GM06990 (cell line): ENCODE data around the gene TMA7B.
"Not testable (repeated sequence)": the region's sequence is repeated elsewhere in the genome, so short reads cannot be mapped to it uniquely, and the experiment has no call there.

Source experiments
- DNase-seq: peaks from one replicate; pipeline ENCODE4 v3.0.0-alpha.2; 2011; ENCODE audit not compliant: insufficient read length; ENCODE audit errors: extremely low read depth
- H3K27me3 ChIP-seq: replicated peaks from 2 replicates; pipeline ENCODE4 v1.6.0; 2011; ENCODE audit warnings: low read length; ENCODE audit not compliant: control insufficient read depth, insufficient read depth
- H3K36me3 ChIP-seq: 2 replicates; pipeline ENCODE4 v1.5.1; 2011; ENCODE audit warnings: low read length; ENCODE audit not compliant: control insufficient read depth, insufficient read depth
- H3K4me3 ChIP-seq: replicated peaks from 2 replicates; pipeline ENCODE4 v1.5.1; 2011; ENCODE audit warnings: low read depth, mild to moderate bottlenecking, control low read depth, low read length
- TF ChIP-seq, protein P1 (sequence below): IDR thresholded peaks from 2 replicates; pipeline ENCODE4 v1.5.1; 2011; ENCODE audit warnings: low read length, control low read depth, mild to moderate bottlenecking, inconsistent platforms; ENCODE audit not compliant: insufficient read depth, poor library complexity, severe bottlenecking

TMA7B gene

GRCh38 chr22:39991159-39991860 lies 31.1 kb downstream of the TMA7B start:
- H3K27me3 ChIP-seq = no peaks in the 10 kb centered on the region; the same call in 1 of the 2 replicates
- DNase-seq = no peak
- TF ChIP-seq, protein P1, sequence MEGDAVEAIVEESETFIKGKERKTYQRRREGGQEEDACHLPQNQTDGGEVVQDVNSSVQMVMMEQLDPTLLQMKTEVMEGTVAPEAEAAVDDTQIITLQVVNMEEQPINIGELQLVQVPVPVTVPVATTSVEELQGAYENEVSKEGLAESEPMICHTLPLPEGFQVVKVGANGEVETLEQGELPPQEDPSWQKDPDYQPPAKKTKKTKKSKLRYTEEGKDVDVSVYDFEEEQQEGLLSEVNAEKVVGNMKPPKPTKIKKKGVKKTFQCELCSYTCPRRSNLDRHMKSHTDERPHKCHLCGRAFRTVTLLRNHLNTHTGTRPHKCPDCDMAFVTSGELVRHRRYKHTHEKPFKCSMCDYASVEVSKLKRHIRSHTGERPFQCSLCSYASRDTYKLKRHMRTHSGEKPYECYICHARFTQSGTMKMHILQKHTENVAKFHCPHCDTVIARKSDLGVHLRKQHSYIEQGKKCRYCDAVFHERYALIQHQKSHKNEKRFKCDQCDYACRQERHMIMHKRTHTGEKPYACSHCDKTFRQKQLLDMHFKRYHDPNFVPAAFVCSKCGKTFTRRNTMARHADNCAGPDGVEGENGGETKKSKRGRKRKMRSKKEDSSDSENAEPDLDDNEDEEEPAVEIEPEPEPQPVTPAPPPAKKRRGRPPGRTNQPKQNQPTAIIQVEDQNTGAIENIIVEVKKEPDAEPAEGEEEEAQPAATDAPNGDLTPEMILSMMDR = no peak

DNA sequence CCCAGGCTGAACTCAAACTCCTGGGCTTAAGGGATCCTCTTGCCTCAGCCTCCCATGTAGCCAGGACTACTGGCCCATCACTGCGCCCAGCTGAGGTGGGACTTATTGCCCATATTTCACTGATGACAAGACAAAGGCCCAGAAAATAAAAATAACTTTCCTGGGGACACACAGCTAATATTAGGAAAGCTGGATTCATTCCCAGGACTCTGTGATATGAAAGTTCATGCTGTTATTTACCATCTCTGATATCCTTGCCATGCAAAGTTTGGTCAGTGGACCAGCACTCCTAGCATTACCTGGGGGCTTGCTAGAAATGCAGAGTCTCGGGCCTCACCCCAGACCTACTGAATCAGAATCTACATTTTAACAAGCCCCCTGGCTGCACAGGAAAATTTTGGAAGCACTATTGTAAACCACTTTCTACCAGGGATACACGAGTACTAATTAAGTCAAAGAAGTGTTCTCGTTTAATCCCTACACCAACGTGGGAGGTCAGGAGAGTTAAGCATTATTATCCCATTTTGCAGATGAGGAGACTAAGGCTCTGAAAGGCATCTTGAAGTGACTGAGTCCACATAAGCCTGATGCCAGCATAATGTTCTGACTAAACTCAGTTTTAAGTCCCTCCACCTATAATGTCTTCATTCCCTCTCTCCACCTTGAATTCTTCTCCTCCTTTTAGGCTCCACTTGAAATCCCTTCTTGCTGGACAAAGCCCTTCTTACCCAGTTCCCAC lies 32.1 kb downstream of the TMA7B start:
- TF ChIP-seq, protein P1 = no peak
- no peak overlapping the region for H3K4me3 ChIP-seq
- H3K27me3 ChIP-seq = no peaks in the 10 kb centered on the region; the same call in none of the 2 replicates
- no peaks in the 10 kb centered on the region for H3K36me3 ChIP-seq
- no peak for DNase-seq

More at GRCh38 chr22:39991159-39991860, 31.1 kb downstream of the TMA7B start:
- H3K36me3 ChIP-seq = no peaks in the 10 kb centered on the region
- H3K4me3 ChIP-seq = no peak overlapping the region

DNA sequence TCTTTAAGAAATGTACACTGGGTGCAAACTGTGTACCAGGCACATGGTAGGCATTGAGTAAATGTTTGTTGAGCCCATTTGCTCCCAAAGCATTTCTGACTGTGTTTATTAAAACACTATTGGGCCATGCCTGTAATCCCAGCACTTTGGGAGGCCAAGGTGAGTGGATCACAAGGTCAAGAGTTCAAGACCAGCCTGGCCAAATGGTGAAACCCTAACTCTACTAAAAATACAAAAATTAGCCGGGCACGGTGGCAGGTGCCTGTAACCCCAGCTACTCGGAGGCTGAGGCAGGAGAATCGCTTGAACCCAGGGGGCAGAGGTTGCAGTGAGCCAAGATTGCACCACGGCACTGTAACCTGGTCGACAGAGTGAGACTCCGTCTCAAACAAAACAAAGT lies 32.7 kb downstream of the TMA7B start:
- DNase-seq, H3K4me3 ChIP-seq, H3K27me3 ChIP-seq, H3K36me3 ChIP-seq: not testable (repeated sequence)

DNA sequence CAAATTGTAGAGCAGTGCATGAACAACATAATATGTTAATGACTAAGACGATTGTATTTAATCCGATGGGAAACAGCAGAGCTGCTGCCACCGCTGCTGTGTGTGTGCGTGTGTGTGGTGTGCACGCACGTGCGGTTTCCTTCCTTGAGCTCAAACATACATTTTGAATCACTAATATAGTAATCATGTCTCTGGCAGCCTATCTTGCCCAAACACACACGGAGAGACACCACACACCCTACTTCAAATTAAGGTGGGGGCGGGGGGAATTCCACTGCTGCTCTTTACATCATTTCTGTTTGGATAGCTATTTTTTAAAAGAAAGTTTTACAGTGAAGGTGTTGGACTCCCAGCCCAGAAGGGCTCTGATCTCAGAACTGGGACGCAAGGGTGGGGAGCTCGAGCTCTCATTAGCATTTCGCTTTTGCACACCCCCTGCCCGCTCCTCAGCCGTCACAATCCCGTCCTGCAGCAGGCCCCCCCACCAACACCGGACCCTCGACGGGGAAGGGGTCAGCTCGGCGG lies 33.9 kb downstream of the TMA7B start:
- TF ChIP-seq, protein P1 = no peak
- DNase-seq = no peak
- H3K36me3 ChIP-seq = no peaks in the 10 kb centered on the region
- no peak overlapping the region for H3K4me3 ChIP-seq
- H3K27me3 ChIP-seq = no peaks in the 10 kb centered on the region; the same call in none of the 2 replicates

DNA sequence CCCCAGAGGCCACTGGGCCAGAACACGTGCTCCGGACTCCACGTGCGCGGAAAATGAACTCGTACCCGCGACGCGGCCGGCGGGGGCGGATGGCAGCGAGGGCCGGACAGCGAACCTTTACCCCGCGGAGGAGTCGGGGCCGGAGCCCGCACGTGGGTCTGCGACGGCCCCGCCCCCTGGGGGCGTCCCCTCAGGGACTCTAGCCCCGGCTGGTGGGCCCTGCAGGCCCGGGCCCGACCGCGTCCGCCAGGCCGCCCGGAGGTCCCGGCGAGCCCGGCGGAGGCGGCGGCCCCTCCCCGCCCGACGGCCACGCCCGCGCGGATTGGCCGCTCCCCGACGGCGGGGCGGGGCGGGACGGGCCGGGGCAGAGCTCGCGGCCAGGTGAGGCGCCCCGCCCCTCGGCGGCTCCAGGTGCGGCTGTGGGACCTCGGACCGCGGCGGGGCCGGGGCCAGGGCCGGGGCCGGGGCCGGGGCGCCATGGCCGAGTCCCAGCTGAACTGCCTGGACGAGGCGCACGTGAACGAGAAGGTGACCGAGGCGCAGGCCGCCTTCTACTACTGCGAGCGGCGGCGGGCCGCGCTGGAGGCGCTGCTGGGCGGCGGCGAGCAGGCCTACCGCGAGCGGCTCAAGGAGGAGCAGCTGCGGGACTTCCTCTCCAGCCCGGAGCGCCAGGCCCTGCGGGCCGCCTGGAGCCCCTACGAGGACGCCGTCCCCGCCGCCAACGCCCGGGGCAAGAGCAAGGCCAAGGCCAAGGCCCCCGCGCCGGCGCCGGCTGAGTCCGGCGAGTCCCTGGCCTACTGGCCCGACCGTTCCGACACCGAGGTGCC lies 34.6 kb downstream of the TMA7B start, which contains the start of gene FAM83F:
FAM83F (plus strand) TSS at position 389 of the 827 bp plus-strand sequence; CDS start at position 478, 89 bp downstream.
- TF ChIP-seq, protein P1 = no peak
- H3K36me3 ChIP-seq = no peaks in the 10 kb centered on the region
- no peak within 1 kb of the TSS for H3K4me3 ChIP-seq
- DNase-seq = no peak
- H3K27me3 ChIP-seq = no peaks in the 10 kb centered on the region; the same call in none of the 2 replicates
